ENCODE measurements around the gene CACNA1I.

- TF ChIP-seq CTCF (conservative IDR thresholded peaks at IDR 0.05 in 1 of 2, IDR thresholded peaks at IDR 0.05 in 1 of 2; ENCODE audit: low read depth in 1 of 2, low read length in 2 of 2) (no peak), EZH2 (IDR thresholded peaks at IDR 0.05; ENCODE audit: low read length, missing control alignments) (no peak)
These were observed 86.2 kb downstream of the CACNA1I start for GRCh38 chr22:39656495-39657490.
